Ishikawa (cell line): ENCODE measurements around the gene PID1.

ENCODE experiments used
- CEBPB ChIP-seq: IDR thresholded peaks from 2 replicates; pipeline ENCODE4 v1.6.1; 2012
- CREB1 ChIP-seq: IDR thresholded peaks from 2 replicates; pipeline ENCODE4 v1.6.1; 2012; ENCODE audit warnings: low read depth
- EGR1 ChIP-seq: IDR thresholded peaks from 2 replicates; pipeline ENCODE4 v1.6.1; 2012
- EP300 ChIP-seq: IDR thresholded peaks from 2 replicates; pipeline ENCODE4 v1.6.1; 2012; ENCODE audit warnings: borderline replicate concordance
- FOXM1 ChIP-seq: IDR thresholded peaks from 2 replicates; pipeline ENCODE4 v1.6.1; 2012; ENCODE audit warnings: low read depth, borderline replicate concordance
- MAX ChIP-seq: IDR thresholded peaks from 2 replicates; pipeline ENCODE4 v1.6.1; 2012
- NFIC ChIP-seq: IDR thresholded peaks from 2 replicates; pipeline ENCODE4 v1.6.1; 2012
- RAD21 ChIP-seq: IDR thresholded peaks from 2 replicates; pipeline ENCODE4 v1.6.1; 2012; ENCODE audit warnings: low read depth
- REST ChIP-seq: IDR thresholded peaks from 2 replicates; pipeline ENCODE4 v1.6.1; 2012; ENCODE audit warnings: low read depth, mild to moderate bottlenecking
- TAF1 ChIP-seq: IDR thresholded peaks from 2 replicates; pipeline ENCODE4 v1.6.1; 2012; ENCODE audit warnings: low read depth, mild to moderate bottlenecking
- TCF12 ChIP-seq: IDR thresholded peaks from 2 replicates; pipeline ENCODE4 v1.6.1; 2012; ENCODE audit warnings: low read depth
- TEAD4 ChIP-seq: IDR thresholded peaks from 2 replicates; pipeline ENCODE4 v1.6.1; 2012
- USF1 ChIP-seq: IDR thresholded peaks from 2 replicates; pipeline ENCODE4 v1.6.1; 2012
- YY1 ChIP-seq: IDR thresholded peaks from 2 replicates; pipeline ENCODE4 v1.6.1; 2012; ENCODE audit warnings: low read depth
- ZBTB7A ChIP-seq: IDR thresholded peaks from 2 replicates; pipeline ENCODE4 v1.6.1; 2012; ENCODE audit warnings: low read depth

Gene PID1

GRCh38 chr2:229269941-229270340 lies 1.1 kb downstream of the PID1 start:
- TF ChIP-seq NFIC (no peak), EGR1 (no peak), MAX (no peak)

- no peak for TF ChIP-seq YY1
- no peak for TF ChIP-seq REST
- no peak for TF ChIP-seq CREB1
- no peak for TF ChIP-seq EP300
- no peak for TF ChIP-seq ZBTB7A
- TF ChIP-seq CEBPB = no peak
- TF ChIP-seq RAD21 = no peak
- TF ChIP-seq EGR1 = no peak
- no peak for TF ChIP-seq TCF12
- no peak for TF ChIP-seq NFIC
- no peak for TF ChIP-seq MAX
- no peak for TF ChIP-seq USF1
- TF ChIP-seq TEAD4 = no peak
- no peak for TF ChIP-seq FOXM1
- TF ChIP-seq TAF1 = no peak
Measured at GRCh38 chr2:229269146-229269545, 1.9 kb downstream of the PID1 start.

GRCh38 chr2:229268626-229269025 lies 2.5 kb downstream of the PID1 start:
- TF ChIP-seq EGR1 (no peak), CREB1 (no peak), ZBTB7A (no peak), EP300 (no peak), USF1 (no peak)

- no peak for TF ChIP-seq CEBPB
- no peak for TF ChIP-seq NFIC
- no peak for TF ChIP-seq TEAD4
- TF ChIP-seq MAX = no peak
- no peak for TF ChIP-seq FOXM1
- TF ChIP-seq YY1 = no peak
- no peak for TF ChIP-seq TCF12
- no peak for TF ChIP-seq TAF1
Measured at GRCh38 chr2:229267080-229267479, 4.0 kb downstream of the PID1 start.

- TF ChIP-seq TCF12 = no peak
Measured at GRCh38 chr2:229265727-229266126, 5.4 kb downstream of the PID1 start.

GRCh38 chr2:229261599-229261998 lies 9.5 kb downstream of the PID1 start:
- TF ChIP-seq RAD21 (no peak), TAF1 (no peak), EGR1 (no peak), YY1 (no peak), USF1 (no peak), ZBTB7A (no peak)

GRCh38 chr2:229261076-229261475 lies 10.0 kb downstream of the PID1 start:
- TF ChIP-seq TCF12 (no peak), FOXM1 (no peak), EGR1 (no peak)

- TF ChIP-seq YY1 (no peak), TAF1 (no peak), CREB1 (no peak), TCF12 (no peak), USF1 (no peak)
Measured at GRCh38 chr2:229257985-229258384, 13.1 kb downstream of the PID1 start.

GRCh38 chr2:229256376-229256775 lies 14.7 kb downstream of the PID1 start:
- no peak for TF ChIP-seq USF1
- TF ChIP-seq REST = no peak
- no peak for TF ChIP-seq TCF12
- no peak for TF ChIP-seq FOXM1
- no peak for TF ChIP-seq TEAD4
- no peak for TF ChIP-seq EP300
- TF ChIP-seq CEBPB = no peak
- TF ChIP-seq TAF1 = no peak
- TF ChIP-seq CREB1 = no peak
- TF ChIP-seq MAX = no peak
- TF ChIP-seq YY1 = no peak
- TF ChIP-seq RAD21 = no peak
- TF ChIP-seq ZBTB7A = no peak
- TF ChIP-seq NFIC = no peak
- TF ChIP-seq EGR1 = no peak
